Measurements from ENCODE around the gene CDH12.

Gene CDH12

GRCh38 chr5:21774281-21774680 is 1078.9 kb downstream of the CDH12 start:
- Histone ChIP-seq H3K36me3 (no peaks in the 10 kb centered on the region), H3K9ac (no peak overlapping the region), H3K4me1 (no peaks in the 10 kb centered on the region), H3K27ac (no peak overlapping the region), H3K9me3 (no peaks in the 10 kb centered on the region), H3K4me2 (no peak overlapping the region), H3K27me3 (no peaks in the 10 kb centered on the region), H3K4me3 (no peak overlapping the region), H4K20me1 (no peaks in the 10 kb centered on the region)
- no peak for TF ChIP-seq Cebpa-rat (IDR thresholded peaks at IDR 0.05)

GRCh38 chr5:21773456-21773855 is 1079.7 kb downstream of the CDH12 start:
- H3K9me3 ChIP-seq, result no peaks in the 10 kb centered on the region
- TF ChIP-seq Cebpa-rat (IDR thresholded peaks at IDR 0.05), result no peak
- H3K4me2 ChIP-seq, result no peak overlapping the region
- H3K27me3 ChIP-seq, result no peaks in the 10 kb centered on the region
- no peak overlapping the region for H3K9ac ChIP-seq
- H3K4me3 ChIP-seq, result no peak overlapping the region
- H4K20me1 ChIP-seq, result no peaks in the 10 kb centered on the region
- H3K4me1 ChIP-seq, result no peaks in the 10 kb centered on the region
- H3K36me3 ChIP-seq, result no peaks in the 10 kb centered on the region
- no peak overlapping the region for H3K27ac ChIP-seq

- Histone ChIP-seq H4K20me1 (no peaks in the 10 kb centered on the region), H3K4me1 (no peaks in the 10 kb centered on the region), H3K27me3 (no peaks in the 10 kb centered on the region), H3K4me2 (no peak overlapping the region), H3K36me3 (no peaks in the 10 kb centered on the region), H3K9ac (no peak overlapping the region), H3K9me3 (no peaks in the 10 kb centered on the region), H3K4me3 (no peak overlapping the region), H3K27ac (no peak overlapping the region)
- no peak for TF ChIP-seq Cebpa-rat (IDR thresholded peaks at IDR 0.05)
Measured at GRCh38 chr5:21765406-21765805, 1087.7 kb downstream of the CDH12 start.

GRCh38 chr5:21739096-21739495 is 1114.0 kb downstream of the CDH12 start:
- Histone ChIP-seq H3K27me3 (no peaks in the 10 kb centered on the region), H3K4me1 (no peaks in the 10 kb centered on the region), H3K4me2 (no peak overlapping the region), H3K27ac (no peak overlapping the region), H3K9me3 (no peaks in the 10 kb centered on the region), H4K20me1 (no peaks in the 10 kb centered on the region), H3K36me3 (no peaks in the 10 kb centered on the region), H3K4me3 (no peak overlapping the region), H3K9ac (no peak overlapping the region)
- no peak for TF ChIP-seq Cebpa-rat (IDR thresholded peaks at IDR 0.05)

- H3K4me2 ChIP-seq, result no peak overlapping the region
- no peak overlapping the region for H3K27ac ChIP-seq
- H3K9me3 ChIP-seq, result no peaks in the 10 kb centered on the region
- H3K36me3 ChIP-seq, result no peaks in the 10 kb centered on the region
- H3K4me1 ChIP-seq, result no peaks in the 10 kb centered on the region
- H3K27me3 ChIP-seq, result no peaks in the 10 kb centered on the region
- H4K20me1 ChIP-seq, result no peaks in the 10 kb centered on the region
- H3K4me3 ChIP-seq, result no peak overlapping the region
- no peak for TF ChIP-seq Cebpa-rat (IDR thresholded peaks at IDR 0.05)
- H3K9ac ChIP-seq, result no peak overlapping the region
Measured at GRCh38 chr5:21723500-21723899, 1129.6 kb downstream of the CDH12 start.

GRCh38 chr5:21711866-21712758 is 1141.0 kb downstream of the CDH12 start:
- Histone ChIP-seq H3K4me2 (no peak overlapping the region), H3K9me3 (no peaks in the 10 kb centered on the region), H3K36me3 (no peaks in the 10 kb centered on the region), H3K4me1 (no peaks in the 10 kb centered on the region), H3K4me3 (no peak overlapping the region), H3K27ac (no peak overlapping the region), H3K9ac (no peak overlapping the region), H4K20me1 (no peaks in the 10 kb centered on the region), H3K27me3 (no peaks in the 10 kb centered on the region)
- no peak for TF ChIP-seq Cebpa-rat (IDR thresholded peaks at IDR 0.05)

- no peak overlapping the region for H3K4me2 ChIP-seq
Measured at GRCh38 chr5:21709770-21710169, 1143.4 kb downstream of the CDH12 start.

GRCh38 chr5:21704974-21705668 is 1148.0 kb downstream of the CDH12 start:
- H3K4me2 ChIP-seq, result no peak overlapping the region
- no peaks in the 10 kb centered on the region for H3K36me3 ChIP-seq
- no peaks in the 10 kb centered on the region for H3K4me1 ChIP-seq
- H3K27ac ChIP-seq, result no peak overlapping the region
- no peak overlapping the region for H3K4me3 ChIP-seq
- no peaks in the 10 kb centered on the region for H4K20me1 ChIP-seq
- TF ChIP-seq Cebpa-rat (IDR thresholded peaks at IDR 0.05), result no peak
- H3K9ac ChIP-seq, result no peak overlapping the region
- H3K9me3 ChIP-seq, result no peaks in the 10 kb centered on the region
- H3K27me3 ChIP-seq, result no peaks in the 10 kb centered on the region

More at GRCh38 chr5:21709770-21710169, 1143.4 kb downstream of the CDH12 start:
- H3K9me3 ChIP-seq, result no peaks in the 10 kb centered on the region
- no peaks in the 10 kb centered on the region for H3K27me3 ChIP-seq
- TF ChIP-seq Cebpa-rat (IDR thresholded peaks at IDR 0.05), result no peak
- no peak overlapping the region for H3K27ac ChIP-seq
- H3K4me1 ChIP-seq, result no peaks in the 10 kb centered on the region
- no peaks in the 10 kb centered on the region for H4K20me1 ChIP-seq
- H3K4me3 ChIP-seq, result no peak overlapping the region
- no peaks in the 10 kb centered on the region for H3K36me3 ChIP-seq
- H3K9ac ChIP-seq, result no peak overlapping the region

GRCh38 chr5:21701317-21701716 is 1151.8 kb downstream of the CDH12 start:
- Histone ChIP-seq H4K20me1 (no peaks in the 10 kb centered on the region), H3K9me3 (no peaks in the 10 kb centered on the region), H3K4me3 (no peak overlapping the region), H3K27me3 (no peaks in the 10 kb centered on the region), H3K9ac (no peak overlapping the region), H3K4me2 (no peak overlapping the region), H3K27ac (no peak overlapping the region), H3K4me1 (no peaks in the 10 kb centered on the region), H3K36me3 (no peaks in the 10 kb centered on the region)
- no peak for TF ChIP-seq Cebpa-rat (IDR thresholded peaks at IDR 0.05)

All from BLaER1 (cell line).